ENCODE results near the gene STIM1.

The STIM1 gene

GRCh38 chr11:4138497-4138896 is 283.0 kb downstream of the STIM1 start:
- DNase-seq = no peak

DNA sequence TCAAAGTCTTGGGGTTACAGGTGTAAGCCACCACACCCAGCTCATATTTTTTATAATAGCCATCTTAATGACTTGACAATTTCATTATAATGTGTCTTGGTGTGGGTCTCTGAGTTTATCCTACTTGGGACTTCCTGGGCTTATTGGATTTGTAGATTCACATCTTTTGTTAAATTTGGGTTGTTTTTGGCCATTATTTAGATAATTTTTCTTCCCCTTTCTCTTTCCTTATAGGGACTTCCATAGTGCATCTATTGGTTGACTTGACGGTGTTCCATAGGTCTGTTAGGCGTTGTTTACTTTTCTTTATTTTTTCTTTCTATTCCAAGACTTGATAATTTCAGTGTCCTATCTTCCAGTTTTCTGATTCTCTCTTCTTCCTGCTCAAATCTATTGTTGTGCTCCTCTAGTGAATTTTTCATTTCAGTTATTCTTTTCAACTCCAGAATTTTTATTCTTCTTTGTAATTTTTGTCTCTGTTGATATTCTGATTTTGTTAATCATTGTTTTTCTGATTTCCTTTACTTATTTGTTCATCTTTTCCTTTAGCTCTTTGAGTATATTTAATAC is 284.7 kb downstream of the STIM1 start:
- no peak for DNase-seq

All from NK-92 treated with Interleukin-12 subunit alpha and Interleukin-12 subunit beta, amount 100 ng/mL, for 24 hours (cell line).